C4-2B (cell line): ENCODE data around the gene RBM8A.

ENCODE experiments used
- ZFX ChIP-seq: fragments of 450-650 bp; IDR thresholded peaks from 2 replicates; pipeline ENCODE4 v1.6.1; 2017
- TF ChIP-seq, protein P1 (sequence below): fragments of 450-650 bp; conservative IDR thresholded peaks from 2 replicates; pipeline ENCODE4 v1.5.1; 2017; ENCODE audit warnings: mild to moderate bottlenecking

DNA sequence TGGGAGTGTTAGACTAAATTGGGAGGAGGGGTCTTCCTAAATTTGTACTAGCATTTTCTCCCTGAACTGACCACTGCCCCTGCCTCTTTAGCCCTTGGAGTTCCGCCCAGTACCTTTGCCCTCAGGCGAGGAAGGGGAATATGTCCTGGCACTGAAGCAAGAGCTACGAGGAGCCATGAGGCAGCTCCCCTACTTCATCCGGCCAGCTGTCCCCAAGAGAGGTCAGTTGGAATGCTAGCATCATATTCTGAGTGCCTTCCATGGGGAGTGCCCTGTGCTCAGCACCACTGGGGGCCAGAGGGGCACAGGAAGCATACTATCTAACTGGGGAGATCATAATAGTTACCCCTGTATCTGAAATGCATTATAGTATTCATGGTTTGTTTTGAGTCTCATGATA lies 47.9 kb upstream of the RBM8A start:
- TF ChIP-seq, protein P1, sequence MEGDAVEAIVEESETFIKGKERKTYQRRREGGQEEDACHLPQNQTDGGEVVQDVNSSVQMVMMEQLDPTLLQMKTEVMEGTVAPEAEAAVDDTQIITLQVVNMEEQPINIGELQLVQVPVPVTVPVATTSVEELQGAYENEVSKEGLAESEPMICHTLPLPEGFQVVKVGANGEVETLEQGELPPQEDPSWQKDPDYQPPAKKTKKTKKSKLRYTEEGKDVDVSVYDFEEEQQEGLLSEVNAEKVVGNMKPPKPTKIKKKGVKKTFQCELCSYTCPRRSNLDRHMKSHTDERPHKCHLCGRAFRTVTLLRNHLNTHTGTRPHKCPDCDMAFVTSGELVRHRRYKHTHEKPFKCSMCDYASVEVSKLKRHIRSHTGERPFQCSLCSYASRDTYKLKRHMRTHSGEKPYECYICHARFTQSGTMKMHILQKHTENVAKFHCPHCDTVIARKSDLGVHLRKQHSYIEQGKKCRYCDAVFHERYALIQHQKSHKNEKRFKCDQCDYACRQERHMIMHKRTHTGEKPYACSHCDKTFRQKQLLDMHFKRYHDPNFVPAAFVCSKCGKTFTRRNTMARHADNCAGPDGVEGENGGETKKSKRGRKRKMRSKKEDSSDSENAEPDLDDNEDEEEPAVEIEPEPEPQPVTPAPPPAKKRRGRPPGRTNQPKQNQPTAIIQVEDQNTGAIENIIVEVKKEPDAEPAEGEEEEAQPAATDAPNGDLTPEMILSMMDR = no peak
- no peak for TF ChIP-seq ZFX
